HL-60 (cell line): ENCODE measurements around the gene ATP10B.

ENCODE experiments used
- DNase-seq, 2 experiments: peaks; one replicate each; pipeline ENCODE4 v3.0.0-alpha.2; 2010 to 2020; ENCODE audit warnings: low read depth in 1 of 2, low spot score in 1 of 2
- H3K27ac ChIP-seq: fragments of 250-450 bp; sonication (Bioruptor Pico); replicated peaks from 2 replicates; pipeline ENCODE4 v1.5.1; 2020; ENCODE audit warnings: mild to moderate bottlenecking, moderate library complexity
- H3K27me3 ChIP-seq: fragments of 250-450 bp; sonication (Bioruptor Pico); 2 replicates; pipeline ENCODE4 v1.5.1; 2021; ENCODE audit warnings: mild to moderate bottlenecking, moderate library complexity; ENCODE audit not compliant: insufficient read depth, poor library complexity, severe bottlenecking
- H3K4me3 ChIP-seq: replicated peaks from 2 replicates; pipeline ENCODE4 v1.5.1; 2011; ENCODE audit warnings: mild to moderate bottlenecking, control low read depth, low read length; ENCODE audit not compliant: insufficient read depth
- CTCF ChIP-seq: IDR thresholded peaks from one replicate; pipeline ENCODE4 v1.5.1; 2011; ENCODE audit warnings: low read length, control low read depth, inconsistent platforms; ENCODE audit not compliant: insufficient read depth
- GABPA ChIP-seq: IDR thresholded peaks from 2 replicates; pipeline ENCODE4 v1.6.1; 2012; ENCODE audit warnings: low read depth
- POLR2AphosphoS5 ChIP-seq: IDR thresholded peaks from 2 replicates; pipeline ENCODE4 v1.6.1; 2012; ENCODE audit warnings: low read depth
- SPI1 ChIP-seq: IDR thresholded peaks from 2 replicates; pipeline ENCODE4 v1.6.1; 2012; ENCODE audit warnings: low read depth, mild to moderate bottlenecking, borderline replicate concordance
- TF ChIP-seq, protein P1 (sequence below): IDR thresholded peaks from 2 replicates; pipeline ENCODE4 v1.6.1; 2012; ENCODE audit warnings: low read depth; ENCODE audit not compliant: insufficient replicate concordance

The ATP10B gene

GRCh38 chr5:160627921-160628618 lies 223.9 kb downstream of the ATP10B start:
- TF ChIP-seq, protein P1, sequence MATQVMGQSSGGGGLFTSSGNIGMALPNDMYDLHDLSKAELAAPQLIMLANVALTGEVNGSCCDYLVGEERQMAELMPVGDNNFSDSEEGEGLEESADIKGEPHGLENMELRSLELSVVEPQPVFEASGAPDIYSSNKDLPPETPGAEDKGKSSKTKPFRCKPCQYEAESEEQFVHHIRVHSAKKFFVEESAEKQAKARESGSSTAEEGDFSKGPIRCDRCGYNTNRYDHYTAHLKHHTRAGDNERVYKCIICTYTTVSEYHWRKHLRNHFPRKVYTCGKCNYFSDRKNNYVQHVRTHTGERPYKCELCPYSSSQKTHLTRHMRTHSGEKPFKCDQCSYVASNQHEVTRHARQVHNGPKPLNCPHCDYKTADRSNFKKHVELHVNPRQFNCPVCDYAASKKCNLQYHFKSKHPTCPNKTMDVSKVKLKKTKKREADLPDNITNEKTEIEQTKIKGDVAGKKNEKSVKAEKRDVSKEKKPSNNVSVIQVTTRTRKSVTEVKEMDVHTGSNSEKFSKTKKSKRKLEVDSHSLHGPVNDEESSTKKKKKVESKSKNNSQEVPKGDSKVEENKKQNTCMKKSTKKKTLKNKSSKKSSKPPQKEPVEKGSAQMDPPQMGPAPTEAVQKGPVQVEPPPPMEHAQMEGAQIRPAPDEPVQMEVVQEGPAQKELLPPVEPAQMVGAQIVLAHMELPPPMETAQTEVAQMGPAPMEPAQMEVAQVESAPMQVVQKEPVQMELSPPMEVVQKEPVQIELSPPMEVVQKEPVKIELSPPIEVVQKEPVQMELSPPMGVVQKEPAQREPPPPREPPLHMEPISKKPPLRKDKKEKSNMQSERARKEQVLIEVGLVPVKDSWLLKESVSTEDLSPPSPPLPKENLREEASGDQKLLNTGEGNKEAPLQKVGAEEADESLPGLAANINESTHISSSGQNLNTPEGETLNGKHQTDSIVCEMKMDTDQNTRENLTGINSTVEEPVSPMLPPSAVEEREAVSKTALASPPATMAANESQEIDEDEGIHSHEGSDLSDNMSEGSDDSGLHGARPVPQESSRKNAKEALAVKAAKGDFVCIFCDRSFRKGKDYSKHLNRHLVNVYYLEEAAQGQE, result no peak
- Histone ChIP-seq H3K4me3 (no peak overlapping the region), H3K27ac (no peak overlapping the region), H3K27me3 (no peaks in the 10 kb centered on the region)
- DNase-seq, result peak in 1 of 2 experiments; percentile 14

DNA sequence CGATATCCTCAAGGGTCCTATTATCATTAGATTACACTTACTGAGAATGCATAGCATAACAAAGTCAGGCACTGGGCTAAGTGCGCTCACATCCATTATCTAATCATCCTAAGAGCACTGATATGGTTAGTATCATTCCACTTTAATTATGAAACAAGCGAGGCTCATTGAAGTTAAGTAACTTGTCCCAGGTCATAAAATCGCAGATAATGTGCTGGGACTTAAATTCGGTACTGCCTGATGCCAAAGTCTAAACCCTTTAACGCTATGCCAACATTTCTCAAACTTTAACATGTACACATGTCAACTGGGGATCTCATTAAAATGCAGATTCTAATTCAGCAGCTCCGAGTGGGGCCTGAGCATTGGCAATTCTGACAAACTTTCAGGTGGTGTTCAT lies 225.7 kb downstream of the ATP10B start:
- H3K27ac ChIP-seq, result no peak overlapping the region
- no peaks in the 10 kb centered on the region for H3K27me3 ChIP-seq
- H3K4me3 ChIP-seq, result no peak overlapping the region
- DNase-seq, result no peak
- TF ChIP-seq, protein P1, result no peak
- no peak for TF ChIP-seq POLR2AphosphoS5
- TF ChIP-seq GABPA, result no peak
- TF ChIP-seq CTCF, result no peak
- TF ChIP-seq SPI1, result no peak

DNA sequence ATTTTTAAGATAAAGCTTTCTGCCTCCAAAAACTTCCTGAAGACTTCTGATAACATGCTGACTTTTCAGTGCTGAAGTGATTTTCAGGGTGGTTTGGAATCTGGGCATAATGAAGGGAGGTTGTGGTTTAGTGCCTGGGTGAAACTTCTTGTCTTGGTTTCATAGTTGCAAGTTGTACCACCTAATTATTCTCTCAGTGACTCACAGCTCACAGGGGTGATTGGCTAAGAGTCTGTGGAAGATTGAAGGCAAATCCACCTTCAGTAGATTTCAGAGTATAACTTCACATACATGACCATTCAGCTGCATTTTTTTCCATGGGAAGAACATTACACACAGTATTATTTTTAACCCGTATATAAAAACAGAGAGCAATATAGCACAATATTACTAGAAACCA lies 230.5 kb downstream of the ATP10B start:
- Histone ChIP-seq H3K27me3 (no peaks in the 10 kb centered on the region), H3K4me3 (no peak overlapping the region), H3K27ac (no peak overlapping the region)
- TF ChIP-seq SPI1, result no peak
- TF ChIP-seq GABPA, result no peak
- TF ChIP-seq, protein P1, result no peak
- TF ChIP-seq CTCF, result no peak
- TF ChIP-seq POLR2AphosphoS5, result no peak
- DNase-seq, result no peak

- TF ChIP-seq CTCF, result no peak
- TF ChIP-seq, protein P1, result no peak
- TF ChIP-seq GABPA, result no peak
- TF ChIP-seq POLR2AphosphoS5, result no peak
- no peaks in the 10 kb centered on the region for H3K27me3 ChIP-seq
- DNase-seq, result no peak
- no peak overlapping the region for H3K27ac ChIP-seq
- H3K4me3 ChIP-seq, result no peak overlapping the region
These were observed 231.6 kb downstream of the ATP10B start for GRCh38 chr5:160620401-160620800.
